Skin of body (tissue), 3 donors: Measurements from ENCODE around the gene ACTN1. TPM values are rescaled to one million over a fixed set of nuclear protein-coding genes. Genes with fewer than 3 reads are reported as not detected.

ENCODE experiments used
- DNase-seq: peaks from one replicate; lab custom pipeline; 2025; lab: John Stamatoyannopoulos, UW
- small RNA-seq: library from RNA; depleted of rRNA; stranded (forward); fragments of <200 nt; gene quantifications from one replicate; pipeline ENCODE3, GENCODE V24; 2014; ENCODE audit warnings: low replicate concordance
- total RNA-seq: library from RNA; depleted of rRNA; stranded (reverse); fragments of >200 nt; gene quantifications from one replicate; pipeline ENCODE4 v1.2.3, GENCODE V29; 2014

Gene ACTN1
- total RNA-seq, 1 donor from 2014 or later = 112 TPM

DNA sequence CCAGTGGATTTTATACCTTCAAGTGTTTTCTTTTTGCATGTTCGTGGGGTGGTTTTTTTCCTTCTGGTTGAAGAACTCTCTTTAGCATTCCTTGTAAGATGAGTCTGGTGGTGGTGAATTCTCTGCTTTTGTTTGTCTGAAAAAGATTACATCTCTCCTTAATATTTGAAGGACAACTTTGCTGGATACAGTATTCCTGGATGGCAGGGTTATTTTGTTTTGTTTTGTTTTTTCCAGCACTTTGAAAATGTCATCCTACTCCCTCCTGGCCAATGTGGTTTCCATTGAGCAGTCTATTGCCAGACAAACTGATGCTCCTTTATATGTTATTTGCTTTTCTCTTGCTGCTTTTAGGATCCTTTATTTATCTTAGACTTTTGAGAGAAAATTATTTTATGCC, 143.0 kb downstream of the ACTN1 start:
- DNase-seq = no peak

DNA sequence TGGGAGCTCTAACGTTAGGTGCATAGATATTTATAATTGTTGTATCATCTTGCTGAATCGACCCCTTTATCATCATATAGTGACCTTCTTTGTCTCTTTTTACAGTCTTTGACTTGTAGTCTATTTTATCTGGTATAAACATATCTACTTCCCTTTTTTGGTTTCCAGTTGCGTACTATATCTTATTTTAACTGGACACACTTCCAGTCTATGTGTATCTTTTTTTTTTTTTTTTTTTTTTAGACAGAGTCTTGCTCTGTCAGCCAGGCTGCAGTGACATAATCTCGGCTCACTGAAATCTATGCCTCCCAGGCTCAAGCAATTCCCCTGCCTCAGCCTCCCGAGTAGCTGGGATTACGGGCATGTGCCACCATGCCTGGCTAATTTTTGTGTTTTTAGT, 144.3 kb downstream of the ACTN1 start:
- DNase-seq = no peak

DNA sequence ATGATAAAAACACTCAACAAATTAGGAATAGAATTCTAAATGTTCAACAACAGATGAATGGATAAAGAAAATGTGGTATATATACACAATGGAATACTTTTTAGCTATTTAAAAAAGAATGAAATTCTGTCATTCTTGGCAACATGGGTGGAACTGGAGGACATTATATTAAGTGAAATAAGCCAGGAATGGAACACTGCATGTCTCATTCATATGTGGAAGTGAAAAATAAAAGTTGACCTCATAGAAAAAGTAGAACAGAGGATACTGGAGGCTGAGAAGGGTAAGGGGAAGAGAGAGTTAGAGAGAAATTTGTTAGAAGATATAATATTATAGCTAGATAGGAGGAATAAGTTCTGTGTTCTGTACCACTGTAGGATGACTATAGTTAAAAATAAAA, 150.4 kb downstream of the ACTN1 start:
- DNase-seq = peak; percentile 4

DNA sequence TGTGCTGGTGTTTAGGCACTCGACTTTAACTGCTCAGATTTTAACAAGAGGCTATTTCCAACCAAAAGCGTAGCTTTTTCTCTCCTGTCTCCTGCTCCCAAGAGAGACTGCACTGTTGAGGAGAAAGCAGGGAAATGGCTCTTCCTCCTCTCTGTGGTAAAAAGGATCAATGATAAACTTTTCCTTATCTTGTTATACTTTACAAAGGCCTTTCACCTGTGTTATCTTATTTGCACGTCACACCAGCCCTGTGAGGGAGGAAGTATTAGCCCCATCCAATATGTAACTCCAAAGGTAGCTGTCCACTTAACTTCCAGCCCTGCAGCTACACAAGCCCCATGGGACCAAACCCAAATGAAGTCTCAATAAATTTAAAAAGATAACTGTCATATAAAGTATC, 153.4 kb downstream of the ACTN1 start:
- no peak for DNase-seq

DNA sequence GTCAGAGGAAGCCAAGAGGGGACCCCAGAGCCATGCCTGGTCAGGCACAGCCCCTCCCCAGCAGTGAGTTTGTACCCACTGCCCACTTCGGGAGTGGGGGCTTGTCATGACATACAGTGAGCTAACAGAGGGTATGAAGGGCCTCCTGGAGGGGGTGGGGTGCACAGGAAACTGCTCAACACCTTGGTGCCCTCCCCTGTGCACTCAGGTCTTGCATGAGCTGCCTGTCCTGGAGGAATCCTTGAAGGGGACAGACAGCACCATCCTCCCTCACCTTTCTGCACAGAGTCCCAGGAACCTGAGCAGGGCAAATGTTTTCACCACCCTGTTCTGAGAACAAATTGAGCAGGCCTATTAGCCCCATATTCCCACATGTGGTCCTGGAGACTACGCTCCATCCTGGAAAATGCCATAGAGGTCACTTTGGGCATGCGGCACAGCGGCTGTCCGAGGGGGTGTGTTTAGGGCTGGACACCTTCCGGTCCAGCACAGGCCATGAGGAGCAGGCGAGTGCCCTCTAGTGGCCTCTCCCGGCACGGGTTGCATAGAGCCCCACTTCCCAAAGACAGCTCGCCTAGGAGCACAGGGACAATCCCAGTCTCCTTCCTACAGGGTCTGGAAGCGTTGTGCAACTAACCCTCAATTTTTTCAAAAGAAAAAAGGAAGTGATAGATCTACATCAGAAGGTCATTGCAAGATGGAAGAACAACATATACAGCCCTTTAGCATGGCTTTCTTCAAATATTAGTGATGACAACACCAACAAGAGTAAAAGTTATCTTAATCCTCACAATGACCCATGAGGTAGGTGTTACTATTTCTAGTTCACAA, 154.4 kb downstream of the ACTN1 start:
- DNase-seq = no peak

DNA sequence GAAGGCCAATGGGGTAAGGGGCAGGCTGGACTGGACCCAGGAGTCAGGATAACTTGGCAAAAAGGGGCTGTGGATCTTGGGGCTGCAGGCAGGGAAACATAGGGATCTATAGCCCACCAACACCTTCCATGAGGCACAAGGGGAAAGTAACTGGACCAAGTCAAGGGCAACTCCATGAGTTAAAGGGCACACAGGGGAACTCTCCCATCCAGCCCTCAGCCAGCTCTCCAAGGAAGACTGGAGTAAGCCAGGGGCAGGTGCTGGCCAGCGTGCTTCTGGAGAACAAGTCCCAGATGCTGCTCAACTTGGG, 154.9 kb downstream of the ACTN1 start:
- DNase-seq = no peak

Small RNA genes within 50 kb of the gene (small RNA-seq; reads per million reads assigned to genes)
- not detected for gene BANF1P1
- gene HMGN1P3 = not detected
- gene RPS29P1 = not detected

Other genes with a start within 250 kb of the ACTN1 start
- 87.7 TPM for gene ZFP36L1, start 186.2 kb downstream of the ACTN1 start, total RNA-seq
- 24.8 TPM for gene DCAF5, start 173.8 kb upstream of the ACTN1 start, total RNA-seq
- 15.7 TPM for gene EXD2, start 212.2 kb upstream of the ACTN1 start, total RNA-seq